COLO668 (cell line): ENCODE measurements around the gene PTPRM.

Experiments
- DNase-seq: peaks from one replicate; lab custom pipeline; 2025; ENCODE audit not compliant: unreplicated experiment; lab: John Stamatoyannopoulos, UW

Gene PTPRM

GRCh38 chr18:7886436-7886835 lies 319.3 kb downstream of the PTPRM start:
- no peak for DNase-seq

GRCh38 chr18:7889515-7889914 lies 322.4 kb downstream of the PTPRM start:
- DNase-seq: no peak

DNA sequence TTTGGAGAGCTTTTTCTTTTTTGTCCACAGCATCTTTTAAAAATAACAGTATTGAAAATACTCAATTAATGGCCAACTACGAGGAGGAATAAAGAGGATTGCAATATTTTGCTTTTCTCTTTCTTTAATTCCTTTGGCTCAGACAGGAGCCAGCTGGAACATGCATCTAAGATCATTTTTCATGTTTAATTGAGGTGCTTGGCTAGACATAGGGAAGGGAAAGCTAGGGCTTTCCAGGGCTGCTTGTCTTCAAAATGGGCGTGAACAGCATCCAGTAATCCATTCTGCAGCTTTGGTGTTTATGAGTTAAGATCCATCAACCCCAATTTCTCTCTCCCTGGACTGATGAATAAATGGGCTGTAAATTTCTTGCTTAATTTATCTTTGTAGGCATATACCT lies 323.0 kb downstream of the PTPRM start:
- no peak for DNase-seq

- no peak for DNase-seq
Observed at GRCh38 chr18:7892556-7892955, 325.4 kb downstream of the PTPRM start.

GRCh38 chr18:7894592-7894991 lies 327.5 kb downstream of the PTPRM start:
- no peak for DNase-seq

DNA sequence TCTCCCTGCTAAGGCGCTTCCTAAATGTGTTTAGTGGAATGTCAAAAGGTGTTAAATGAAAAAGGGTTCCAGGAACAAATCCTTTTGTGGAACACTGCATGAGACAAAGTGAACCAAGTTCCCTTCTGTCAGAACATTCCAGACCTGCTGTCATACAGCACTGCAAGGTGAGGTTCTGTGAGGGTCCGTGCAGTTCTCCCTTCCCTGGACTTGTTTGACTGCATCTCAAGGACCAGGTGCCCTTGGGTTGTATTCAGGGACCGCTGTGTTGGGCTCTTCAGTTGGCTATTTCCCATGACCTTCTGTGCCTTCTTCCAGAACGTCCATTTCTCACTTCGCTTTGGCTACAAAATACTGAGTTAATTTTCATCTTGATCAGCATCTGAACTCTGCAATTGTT lies 328.2 kb downstream of the PTPRM start:
- no peak for DNase-seq

- no peak for DNase-seq
Observed at GRCh38 chr18:7896161-7896560, 329.0 kb downstream of the PTPRM start.

DNA sequence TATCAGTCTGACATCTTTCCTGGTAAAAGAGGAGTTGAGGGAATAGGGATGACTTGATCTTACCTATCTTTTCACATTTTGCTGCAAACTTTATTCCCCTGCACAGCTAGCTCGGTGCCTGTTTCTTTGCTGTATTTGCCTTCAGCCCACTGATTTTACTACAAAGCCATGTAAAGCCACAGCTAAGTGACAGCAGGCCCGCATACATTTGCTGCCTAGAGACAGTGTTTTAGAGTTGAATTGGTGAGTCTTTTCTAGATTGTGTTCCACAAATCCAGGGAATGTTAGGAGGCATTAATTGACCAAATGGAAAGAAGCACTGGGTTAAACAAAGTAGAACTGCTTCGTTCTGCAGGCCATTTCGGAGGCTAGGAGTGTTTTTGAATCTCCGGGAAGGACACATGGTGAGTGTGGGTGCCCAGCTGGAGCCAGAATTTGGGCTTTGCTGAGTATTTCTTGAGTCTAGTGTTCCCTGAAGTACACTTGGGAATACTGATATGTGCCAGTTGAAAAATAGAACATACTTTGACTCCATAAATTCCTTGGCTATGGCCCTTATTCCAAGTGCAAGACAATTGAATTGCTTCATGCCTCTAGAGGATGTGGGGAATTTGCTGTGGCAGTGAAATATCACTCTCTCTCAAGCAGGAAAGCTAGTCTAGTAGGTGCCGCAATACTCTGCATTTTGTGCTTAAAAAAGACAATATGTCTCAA lies 329.8 kb downstream of the PTPRM start:
- DNase-seq: no peak

GRCh38 chr18:7898181-7898580 lies 331.1 kb downstream of the PTPRM start:
- no peak for DNase-seq

- DNase-seq: no peak
Observed at GRCh38 chr18:7899078-7899477, 332.0 kb downstream of the PTPRM start.

- DNase-seq: no peak
Observed at GRCh38 chr18:7900091-7900490, 333.0 kb downstream of the PTPRM start.

DNA sequence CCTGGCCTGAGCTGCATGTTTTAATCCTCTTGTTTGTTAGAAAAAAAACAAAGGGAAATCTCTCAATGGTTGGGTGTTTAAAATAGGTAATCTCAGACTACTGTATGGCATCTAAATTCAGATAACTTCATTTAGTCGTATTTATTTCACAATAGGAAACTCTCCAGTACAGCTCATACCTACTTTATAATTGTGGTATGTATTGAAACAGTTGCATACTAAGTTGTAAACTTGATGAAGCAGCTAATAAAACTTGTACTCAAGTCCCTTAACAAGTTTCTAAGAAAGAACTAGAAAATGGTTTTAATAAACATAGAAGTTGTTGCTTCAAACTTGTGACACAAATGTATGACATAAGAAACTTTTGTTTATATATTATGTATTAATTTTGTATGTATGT lies 334.5 kb downstream of the PTPRM start:
- no peak for DNase-seq

GRCh38 chr18:7902399-7902839 lies 335.3 kb downstream of the PTPRM start:
- DNase-seq: no peak

DNA sequence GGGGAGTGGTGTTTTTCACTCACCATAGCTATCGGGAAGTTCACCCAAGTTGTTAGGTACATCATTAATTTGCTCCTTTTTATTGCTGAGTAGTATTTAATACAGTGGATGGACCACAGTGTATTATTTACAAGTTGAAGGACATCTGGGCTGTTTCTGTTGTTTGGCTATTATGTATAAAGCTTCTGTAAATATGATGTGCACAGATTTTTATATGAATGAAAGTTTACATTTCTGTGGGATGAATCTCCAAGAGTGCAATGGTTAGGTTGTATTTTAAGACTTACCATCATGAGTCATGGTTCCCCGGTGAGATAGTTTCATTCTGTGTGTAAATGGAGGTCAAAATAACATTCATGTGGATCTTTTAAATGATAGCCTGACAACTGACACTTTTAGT lies 337.4 kb downstream of the PTPRM start:
- no peak for DNase-seq

DNA sequence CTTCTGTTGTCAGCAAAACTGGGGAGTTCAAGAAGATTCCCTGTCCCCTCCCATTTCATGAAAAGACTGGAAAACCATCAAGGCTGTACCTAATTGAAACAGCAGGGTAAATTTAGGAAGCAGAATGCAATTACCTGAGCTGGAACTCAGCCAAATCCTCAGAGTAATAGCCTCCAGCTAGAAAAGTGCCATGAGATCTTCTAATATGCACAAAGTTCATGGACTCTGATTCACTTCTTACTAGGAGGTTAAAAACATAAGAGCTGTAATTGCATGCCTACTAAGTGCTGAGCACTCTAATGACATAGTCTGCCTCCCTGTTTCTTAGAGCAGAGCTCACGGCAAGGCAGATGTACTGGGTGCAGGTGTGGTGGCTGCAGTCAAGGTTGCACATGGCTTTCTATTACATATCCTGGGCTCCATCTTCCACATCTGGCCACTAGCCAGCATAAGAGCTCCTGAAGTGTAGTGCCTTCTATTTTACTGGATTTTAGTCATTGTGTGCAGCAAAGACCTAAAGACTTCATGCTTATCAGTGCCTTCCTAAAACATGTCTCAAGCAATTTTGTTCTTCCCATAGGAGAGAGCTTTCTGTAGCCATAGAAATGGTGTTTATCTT lies 341.7 kb downstream of the PTPRM start:
- DNase-seq: peak; percentile 65

DNA sequence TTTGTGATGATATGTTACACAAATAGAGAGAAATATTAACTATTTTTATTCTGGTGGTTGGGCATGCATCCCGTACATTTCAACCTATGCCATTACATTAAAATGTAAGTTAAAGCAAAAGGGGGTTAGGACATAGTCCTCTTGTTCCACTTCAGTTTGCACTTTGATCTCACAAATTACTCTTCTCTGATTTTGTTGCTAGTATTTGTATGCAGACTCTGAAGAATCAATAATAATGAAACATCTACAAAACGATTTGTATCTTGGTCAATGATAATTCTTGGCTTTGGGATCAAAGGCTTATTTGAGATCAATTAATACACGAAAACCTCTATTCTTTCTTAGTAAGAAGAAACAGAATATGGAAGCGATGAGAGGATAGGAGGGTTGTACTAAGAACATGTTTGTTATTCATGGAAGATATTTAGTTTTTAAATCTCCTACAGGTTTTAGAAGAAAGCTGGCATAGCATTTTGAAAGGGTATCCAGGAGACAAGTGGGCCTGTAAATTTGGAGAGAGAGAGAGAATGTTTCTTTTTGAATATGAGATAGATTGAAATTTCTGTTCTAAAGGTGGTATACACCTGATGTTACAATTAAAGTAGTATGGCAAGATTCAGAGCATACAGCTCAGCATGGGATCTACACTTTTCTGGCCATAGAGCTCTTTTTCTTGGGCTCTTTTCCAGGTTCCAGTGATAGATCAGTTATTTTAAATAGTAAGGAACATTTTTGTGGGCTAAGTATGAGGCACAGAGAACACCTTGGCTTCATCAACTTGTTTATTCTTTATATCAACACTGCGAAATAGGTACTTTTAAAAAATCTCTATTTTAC lies 347.9 kb downstream of the PTPRM start:
- DNase-seq: no peak

DNA sequence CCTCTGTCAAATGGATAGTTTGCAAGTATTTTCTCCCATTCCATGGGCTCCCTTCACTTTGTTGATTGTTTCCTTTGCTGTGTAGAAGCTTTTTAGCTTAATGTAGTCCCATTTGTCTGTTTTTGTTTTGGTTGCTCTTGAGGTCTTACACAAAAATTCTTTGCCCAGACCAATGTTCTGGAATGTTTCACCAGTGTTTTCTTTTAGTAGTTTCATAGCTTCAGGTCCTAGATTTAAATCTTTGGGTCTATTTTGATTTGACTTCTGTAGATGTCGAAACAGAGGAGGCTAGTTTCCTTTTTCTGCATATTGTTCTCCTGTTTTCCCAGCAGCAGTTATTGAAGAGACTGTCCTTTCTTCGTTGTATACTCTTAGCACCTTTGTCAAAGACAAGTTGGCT lies 351.6 kb downstream of the PTPRM start:
- no peak for DNase-seq

DNA sequence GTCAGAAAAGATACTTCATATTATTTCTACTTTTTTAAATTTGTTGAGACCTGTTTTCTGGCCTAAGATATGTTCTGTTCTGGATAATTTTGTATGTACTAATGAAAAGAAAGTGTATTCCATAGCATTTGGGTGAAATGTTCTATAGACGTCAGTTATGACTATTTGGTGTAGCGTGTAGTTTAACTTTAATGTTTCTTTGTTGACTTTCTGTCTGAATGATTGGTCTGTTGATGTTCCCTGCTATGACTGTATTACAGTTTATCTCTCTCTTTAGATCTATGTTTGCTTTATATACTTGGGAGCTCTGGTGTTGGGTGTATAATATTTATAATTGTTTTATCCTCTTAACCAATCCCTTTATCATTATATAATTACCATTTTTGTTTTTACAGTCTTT lies 352.4 kb downstream of the PTPRM start:
- no peak for DNase-seq

- no peak for DNase-seq
Observed at GRCh38 chr18:7921938-7922587, 354.9 kb downstream of the PTPRM start.

GRCh38 chr18:7923105-7923504 lies 356.0 kb downstream of the PTPRM start:
- DNase-seq: no peak

GRCh38 chr18:7924616-7925015 lies 357.5 kb downstream of the PTPRM start:
- no peak for DNase-seq

DNA sequence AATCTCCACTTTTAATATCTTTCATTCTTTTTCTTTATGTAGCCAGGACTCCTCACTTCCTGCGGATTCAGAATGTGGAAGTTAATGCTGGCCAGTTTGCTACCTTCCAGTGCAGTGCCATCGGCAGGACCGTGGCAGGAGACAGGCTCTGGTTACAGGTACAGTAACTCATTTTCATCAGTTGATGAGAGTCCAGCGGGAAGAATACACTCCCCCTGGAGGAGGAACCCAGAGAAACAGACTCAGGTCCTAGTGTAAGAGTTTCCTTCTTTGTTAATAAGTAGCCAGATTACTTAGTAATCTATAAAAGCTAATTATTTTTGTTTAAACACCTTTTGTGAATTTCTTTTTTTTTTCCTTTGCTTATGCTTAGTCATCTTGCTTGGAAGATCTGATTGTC lies 359.4 kb downstream of the PTPRM start:
- peak; percentile 84 for DNase-seq
